T-cell (primary cell): Measurements from ENCODE around the gene GLO1. TPM values are rescaled to one million over a fixed set of nuclear protein-coding genes. Genes with fewer than 3 reads are reported as not detected.

Experiments used
- ATAC-seq, 4 experiments: fragments of 200-7000 bp in 3 of 4; fragments of 150-1000 bp in 1 of 4; cut with Tn5 transposase; replicated peaks in 1 of 4; 1 replicate in 3 of 4; 2 replicates in 1 of 4; pipeline ENCODE4 v1.10.0; 2021; ENCODE audit warnings: moderate library complexity in 3 of 4, mild to moderate bottlenecking in 2 of 4, moderate number of reproducible peaks in 1 of 4
- CTCF ChIA-PET, 2 donors: fragments of 300-600 bp; sonication (Branson Sonifier 250); formaldehyde crosslinking; loops; one replicate each; lab custom pipeline; 2022; ENCODE audit warnings: antibody characterized with exemption in 2 of 2; lab: Charles Lee
- POLR2A ChIA-PET, 2 donors: fragments of 300-600 bp; sonication (Branson Sonifier 250); formaldehyde crosslinking; loops; one replicate each; lab custom pipeline; 2022; ENCODE audit warnings: antibody characterized with exemption in 2 of 2; lab: Charles Lee
- DNase-seq, 35 experiments: peaks; one replicate each; pipeline versions ENCODE4 v3.0.0 to v3.0.0-alpha.2; 2013 to 2023
- H3K27ac ChIP-seq: one replicate; pipeline ENCODE4 v1.5.1; 2013; ENCODE audit warnings: low read length
- H3K27me3 ChIP-seq, 2 experiments: replicated peaks in 1 of 2; 1 replicate in 1 of 2; 2 replicates in 1 of 2; pipeline versions ENCODE4 v1.6.1 to v1.7.0; 2013; ENCODE audit warnings: low read length in 1 of 2, mixed read lengths in 1 of 2; ENCODE audit not compliant: control insufficient read depth in 2 of 2, insufficient read depth in 2 of 2; ENCODE audit errors: extremely low read depth in 1 of 2
- H3K36me3 ChIP-seq, 2 donors: 1 replicate in 1 of 2; 2 replicates in 1 of 2; pipeline versions ENCODE4 v1.6.1 to v1.7.0; 2013; ENCODE audit warnings: low read length in 1 of 2; ENCODE audit not compliant: control insufficient read depth in 2 of 2, insufficient read depth in 1 of 2; ENCODE audit errors: extremely low read depth in 1 of 2
- H3K4me1 ChIP-seq, 2 experiments: 1 replicate in 1 of 2; 2 replicates in 1 of 2; pipeline versions ENCODE4 v1.6.1 to v1.7.0; 2013; ENCODE audit warnings: low read length in 2 of 2, mixed read lengths in 1 of 2; ENCODE audit not compliant: insufficient read depth in 2 of 2, control insufficient read depth in 1 of 2; ENCODE audit errors: extremely low read depth in 1 of 2
- H3K4me3 ChIP-seq, 2 donors: 1 replicate in 1 of 2; 2 replicates in 1 of 2; pipeline versions ENCODE4 v1.5.1 to v1.7.0; 2013; ENCODE audit warnings: mild to moderate bottlenecking in 2 of 2, low read length in 1 of 2, moderate library complexity in 1 of 2; ENCODE audit not compliant: control insufficient read depth in 1 of 2; ENCODE audit errors: extremely low read depth in 1 of 2
- H3K9me3 ChIP-seq: 2 replicates; pipeline ENCODE4 v1.7.0; 2013
- H3K27ac Mint-ChIP-seq, 2 donors: one replicate each; pipeline ENCODE4 v1.8.0; 2020 to 2021; ENCODE audit warnings: mild to moderate bottlenecking in 2 of 2, mixed read lengths in 2 of 2
- H3K27me3 Mint-ChIP-seq, 2 donors: one replicate each; pipeline ENCODE4 v1.8.0; 2021 to 2022; ENCODE audit warnings: mixed read lengths in 2 of 2
- H3K36me3 Mint-ChIP-seq: one replicate; pipeline ENCODE4 v1.8.0; 2021; ENCODE audit warnings: mixed read lengths
- H3K4me1 Mint-ChIP-seq, 3 donors: one replicate each; pipeline ENCODE4 v1.8.0; 2020 to 2022; ENCODE audit warnings: mixed read lengths in 3 of 3, mild to moderate bottlenecking in 1 of 3
- H3K4me3 Mint-ChIP-seq, 3 donors: one replicate each; pipeline ENCODE4 v1.8.0; 2020 to 2022; ENCODE audit warnings: mild to moderate bottlenecking in 3 of 3, mixed read lengths in 3 of 3, moderate library complexity in 3 of 3
- H3K9me3 Mint-ChIP-seq, 3 donors: one replicate each; pipeline ENCODE4 v1.8.0; 2020 to 2022; ENCODE audit warnings: mixed read lengths in 3 of 3
- WGBS: methylation state at CpG from one replicate; pipeline ENCODE4 v1.1.5; 2013; ENCODE audit warnings: missing lambda C conversion rate; ENCODE audit not compliant: insufficient coverage; 5-methylcytosine and 5-hydroxymethylcytosine counted together
- total RNA-seq, 35 experiments: library from RNA in 6 of 35; stranded (reverse) in 6 of 35; fragments of 120-200 nt in 1 of 35; gene quantifications; one replicate each; pipeline versions ENCODE4 v1.2.1 to v1.2.4 and lab custom pipeline; 2013 to 2026

GLO1 gene
- total RNA-seq, 5 donors from 2014 or later (not counting 1 experiment from before 2014, with no cell fraction given): 22.0 to 37.1 (median 25.6) TPM

GRCh38 chr6:38722038-38722437 is 19.1 kb upstream of the GLO1 start:
- peaks cover 0 to 7% (median 4%) of the 10 kb centered on the region in 3 donors for H3K4me1 Mint-ChIP-seq
- Histone ChIP-seq H3K27ac (no peak overlapping the region), H3K27me3 (peaks cover 5 to 6% of the 10 kb centered on the region in 2 experiments), H3K4me1 (no peaks in the 10 kb centered on the region), H3K4me3 (no peak overlapping the region), H3K36me3 (no peaks in the 10 kb centered on the region), H3K9me3 (no peaks in the 10 kb centered on the region)
- peaks cover 22 to 24% of the 10 kb centered on the region in 2 donors for H3K27me3 Mint-ChIP-seq
- POLR2A ChIA-PET: interaction anchor here in 1 of 2 donors (0.5 kb wide), 1 partner anchor 19 kb away, joined by 4 read pairs; no protein-coding TSS in a partner anchor
- WGBS: 80% methylated on average over 1 of the region's 3 CpGs
- H3K4me3 Mint-ChIP-seq: no peak overlapping the region
- CTCF ChIA-PET: interaction anchor here in 1 of 2 donors (1.1 kb wide), 1 partner anchor 29 kb away, joined by 3 read pairs; no protein-coding TSS in a partner anchor
- H3K9me3 Mint-ChIP-seq: peaks cover 4 to 8% (median 5%) of the 10 kb centered on the region in 3 donors
- no peak overlapping the region for H3K27ac Mint-ChIP-seq
- ATAC-seq (no peak), DNase-seq (no peak)
- H3K36me3 Mint-ChIP-seq: peaks cover 5% of the 10 kb centered on the region

DNA sequence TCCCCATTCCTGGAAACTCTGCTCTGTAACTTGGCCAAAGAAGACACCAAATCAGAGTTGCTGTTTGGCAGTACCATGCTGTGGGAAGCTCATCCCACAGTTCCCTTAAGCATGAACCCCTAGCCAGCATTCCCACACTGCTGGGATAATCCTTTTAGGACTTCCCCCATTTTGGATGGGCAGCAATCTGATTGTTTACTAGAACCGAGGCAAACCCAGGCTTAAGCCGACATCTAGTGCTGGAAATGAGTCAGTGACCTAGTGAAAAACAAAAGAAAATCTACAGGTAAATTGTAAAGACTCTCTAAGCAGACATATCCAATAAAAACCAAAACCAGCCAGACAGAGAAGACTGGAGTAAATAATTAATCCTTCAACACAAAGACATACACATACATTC is 17.4 kb upstream of the GLO1 start:
- H3K27ac Mint-ChIP-seq: no peak overlapping the region
- H3K4me3 Mint-ChIP-seq: no peak overlapping the region
- DNase-seq (no peak), ATAC-seq (no peak)
- peaks cover 0 to 5% (median 3%) of the 10 kb centered on the region in 3 donors for H3K4me1 Mint-ChIP-seq
- Histone ChIP-seq H3K4me3 (no peak overlapping the region), H3K4me1 (peaks cover 0 to 2% of the 10 kb centered on the region in 2 experiments), H3K36me3 (no peaks in the 10 kb centered on the region), H3K27me3 (peaks cover 11 to 15% of the 10 kb centered on the region in 2 experiments), H3K9me3 (no peaks in the 10 kb centered on the region), H3K27ac (no peak overlapping the region)
- WGBS: no CpG with 5 or more reads among the region's 2 CpGs
- peaks cover 5% of the 10 kb centered on the region for H3K36me3 Mint-ChIP-seq
- CTCF ChIA-PET: no interaction called here
- H3K27me3 Mint-ChIP-seq: peaks cover 34 to 35% of the 10 kb centered on the region in 2 donors
- peaks cover 4 to 8% (median 5%) of the 10 kb centered on the region in 3 donors for H3K9me3 Mint-ChIP-seq
- POLR2A ChIA-PET: interaction anchor here (0.5 to 0.7 kb wide), 2 partner anchors 8 to 17 kb away, joined by 5 read pairs; no protein-coding TSS in a partner anchor

DNA sequence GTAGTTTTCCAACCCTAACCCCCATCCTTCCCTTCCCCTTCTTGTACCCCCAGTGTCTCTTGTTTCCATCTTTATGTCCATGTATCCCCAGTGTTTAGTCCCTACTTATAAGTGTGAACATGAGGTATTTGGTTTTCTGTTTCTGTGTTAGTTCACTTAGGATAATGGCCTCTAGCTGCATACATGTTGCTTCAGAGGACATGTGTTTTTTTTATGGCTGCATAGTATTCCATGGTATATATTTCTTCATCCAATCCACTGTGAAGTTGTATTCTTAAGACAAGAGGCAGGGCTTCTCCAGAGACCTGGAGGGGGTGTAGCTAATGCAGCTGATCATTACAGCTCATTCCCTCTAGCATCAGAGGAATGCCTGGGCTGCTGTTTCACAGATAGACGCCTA is 16.4 kb upstream of the GLO1 start:
- H3K36me3 ChIP-seq: no peaks in the 10 kb centered on the region
- peaks cover 0 to 11% of the 10 kb centered on the region in 2 experiments for H3K4me1 ChIP-seq
- no peak for ATAC-seq
- H3K4me3 Mint-ChIP-seq: no peak overlapping the region
- POLR2A ChIA-PET: no interaction called here
- H3K4me3 ChIP-seq: no peak overlapping the region
- peaks cover 4 to 8% (median 5%) of the 10 kb centered on the region in 3 donors for H3K9me3 Mint-ChIP-seq
- CTCF ChIA-PET: no interaction called here
- H3K27ac Mint-ChIP-seq: peak overlapping the region in 1 of 2 donors; percentile 46
- H3K9me3 ChIP-seq: no peaks in the 10 kb centered on the region
- no peak overlapping the region for H3K27ac ChIP-seq
- peaks cover 2 to 10% (median 6%) of the 10 kb centered on the region in 3 donors for H3K4me1 Mint-ChIP-seq
- peaks cover 5% of the 10 kb centered on the region for H3K36me3 Mint-ChIP-seq
- peaks cover 16% of the 10 kb centered on the region in 2 experiments for H3K27me3 ChIP-seq
- peaks cover 36 to 37% of the 10 kb centered on the region in 2 donors for H3K27me3 Mint-ChIP-seq
- WGBS: 100% methylated on average over 1 of the region's 1 CpG
- no peak for DNase-seq

GRCh38 chr6:38716825-38717224 is 13.9 kb upstream of the GLO1 start:
- H3K36me3 ChIP-seq: no peaks in the 10 kb centered on the region
- H3K4me3 ChIP-seq: no peak overlapping the region
- Mint-ChIP-seq H3K4me3 (no peak overlapping the region), H3K4me1 (peaks cover 12 to 27% (median 20%) of the 10 kb centered on the region in 3 donors), H3K36me3 (peaks cover 5% of the 10 kb centered on the region), H3K27ac (no peak overlapping the region), H3K27me3 (peaks cover 40 to 46% of the 10 kb centered on the region in 2 donors), H3K9me3 (peaks cover 4 to 8% (median 5%) of the 10 kb centered on the region in 3 donors)
- H3K4me1 ChIP-seq: peaks cover 0 to 18% of the 10 kb centered on the region in 2 experiments
- H3K27ac ChIP-seq: no peak overlapping the region
- no peaks in the 10 kb centered on the region for H3K9me3 ChIP-seq
- POLR2A ChIA-PET: no interaction called here
- WGBS: 88% methylated on average over 2 of the region's 2 CpGs
- no peak for DNase-seq
- CTCF ChIA-PET: interaction anchor here in 1 of 2 donors (0.7 kb wide), 1 partner anchor 894 kb away, joined by 3 read pairs; no protein-coding TSS in a partner anchor
- ATAC-seq: no peak
- H3K27me3 ChIP-seq: peaks cover 13 to 18% of the 10 kb centered on the region in 2 experiments

DNA sequence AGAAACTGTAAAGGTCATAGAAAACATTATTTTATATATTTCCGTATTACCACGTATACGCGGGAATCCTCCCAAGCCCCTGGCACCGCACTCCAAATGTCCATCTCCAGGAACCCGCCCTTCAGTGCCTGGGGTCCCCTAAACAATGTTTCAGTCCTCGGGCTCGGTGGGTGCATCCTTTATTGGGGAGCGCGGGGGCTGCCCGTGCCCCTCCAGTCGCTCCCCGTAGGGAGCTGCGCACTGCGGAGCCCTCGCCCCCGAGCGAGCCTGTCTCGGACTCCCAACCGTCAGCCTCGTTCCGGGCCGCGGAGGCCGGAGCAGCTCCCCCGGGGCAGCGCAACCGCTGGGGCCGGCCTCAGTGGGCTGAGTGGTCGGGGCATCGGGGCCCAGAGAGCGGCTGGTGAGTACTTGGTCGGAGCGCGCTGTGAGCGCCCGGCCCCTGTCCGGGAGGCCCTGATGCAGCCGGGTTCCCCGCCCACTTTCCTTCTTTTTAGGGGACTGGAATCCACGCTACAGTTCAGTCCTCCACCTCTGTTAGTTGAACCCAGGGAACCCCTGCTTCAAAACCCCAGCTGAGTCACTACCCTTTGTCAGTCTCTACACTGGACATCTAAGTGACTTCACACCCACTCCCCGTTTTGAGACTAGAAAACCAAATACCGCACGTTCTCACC is 12.2 kb upstream of the GLO1 start, which contains the start of gene DNAH8:
DNAH8 (plus strand) TSS at position 296 of the 674 bp plus-strand sequence. CDS start 7,499 bp downstream, outside the sequence.
- H3K9me3 Mint-ChIP-seq: no peaks in the 10 kb centered on the region
- no peaks in the 10 kb centered on the region for H3K36me3 ChIP-seq
- peaks cover 0 to 18% of the 10 kb centered on the region in 2 experiments for H3K4me1 ChIP-seq
- peaks cover 34 to 39% of the 10 kb centered on the region in 2 donors for H3K27me3 Mint-ChIP-seq
- H3K9me3 ChIP-seq: no peaks in the 10 kb centered on the region
- peak within 1 kb of the TSS; percentile 84 to 94 for H3K27ac Mint-ChIP-seq
- ChIA-PET POLR2A (interaction anchor here in 1 of 2 donors (1.1 kb wide), 1 partner anchor 15 kb away, joined by 10 read pairs; no protein-coding TSS in a partner anchor), CTCF (interaction anchor here in 1 of 2 donors (0.5 kb wide), 1 partner anchor 10 kb away, joined by 3 read pairs; no protein-coding TSS in a partner anchor)
- H3K27ac ChIP-seq: peak within 1 kb of the TSS; percentile 36
- no peaks in the 10 kb centered on the region for H3K36me3 Mint-ChIP-seq
- peak within 1 kb of the TSS; percentile 29 for H3K4me3 ChIP-seq
- DNase-seq: peak in 2 of 35 experiments; percentile 2 to 3
- peaks cover 12 to 27% (median 20%) of the 10 kb centered on the region in 3 donors for H3K4me1 Mint-ChIP-seq
- peak within 1 kb of the TSS; percentile 12 to 64 (median 35) for H3K4me3 Mint-ChIP-seq
- peak in 2 of 4 experiments; percentile 13 to 32 for ATAC-seq
- 6% methylated on average over 36 of the region's 44 CpGs for WGBS
- peaks cover 13 to 18% of the 10 kb centered on the region in 2 experiments for H3K27me3 ChIP-seq
